H9 (cell line): ENCODE results near the gene RFX1. TPM values are rescaled to one million over a fixed set of nuclear protein-coding genes. Genes with fewer than 3 reads are reported as not detected.

ENCODE experiments used
- DNase-seq: peaks from one replicate; pipeline ENCODE4 v3.0.0-alpha.2; 2017
- H2AFZ ChIP-seq: one replicate; pipeline ENCODE4 v1.6.1; 2013; ENCODE audit warnings: mild to moderate bottlenecking, low read length, control low read depth, moderate library complexity
- H2AK5ac ChIP-seq: 2 replicates; pipeline ENCODE4 v1.6.1; 2013; ENCODE audit warnings: low read length, control low read depth, mixed read lengths; ENCODE audit not compliant: insufficient read length
- H2BK120ac ChIP-seq: one replicate; pipeline ENCODE4 v1.6.1; 2013; ENCODE audit warnings: low read depth, mild to moderate bottlenecking, low read length, control low read depth, inconsistent platforms; ENCODE audit not compliant: poor library complexity, severe bottlenecking
- H2BK12ac ChIP-seq: 2 replicates; pipeline ENCODE4 v1.6.1; 2013; ENCODE audit warnings: low read length, control low read depth, mixed read lengths, low read depth; ENCODE audit not compliant: insufficient read length
- H2BK15ac ChIP-seq: 2 replicates; pipeline ENCODE4 v1.6.1; 2013; ENCODE audit warnings: low read depth, low read length, control low read depth
- H2BK20ac ChIP-seq: one replicate; pipeline ENCODE4 v1.6.1; 2013; ENCODE audit warnings: low read depth, mild to moderate bottlenecking, low read length, control low read depth, inconsistent platforms; ENCODE audit not compliant: poor library complexity, severe bottlenecking
- H2BK5ac ChIP-seq: 2 replicates; pipeline ENCODE4 v1.6.1; 2013; ENCODE audit warnings: low read length, control low read depth, mixed read lengths; ENCODE audit not compliant: insufficient read length
- H3K14ac ChIP-seq: 2 replicates; pipeline ENCODE4 v1.6.1; 2013; ENCODE audit warnings: low read length, control low read depth; ENCODE audit not compliant: insufficient read depth
- H3K18ac ChIP-seq: 2 replicates; pipeline ENCODE4 v1.6.1; 2013; ENCODE audit warnings: low read depth, mild to moderate bottlenecking, mixed read lengths, low read length, control low read depth; ENCODE audit not compliant: insufficient read length
- H3K23ac ChIP-seq: 2 replicates; pipeline ENCODE4 v1.6.1; 2013; ENCODE audit warnings: low read length, control low read depth, mixed read lengths, low read depth; ENCODE audit not compliant: insufficient read length
- H3K23me2 ChIP-seq: 2 replicates; pipeline ENCODE4 v1.6.1; 2013; ENCODE audit warnings: low read depth, mild to moderate bottlenecking, mixed read lengths, low read length, control low read depth; ENCODE audit not compliant: insufficient read length, poor library complexity, severe bottlenecking
- H3K27ac ChIP-seq: 2 replicates; pipeline ENCODE4 v1.5.1; 2013; ENCODE audit warnings: low read length, control low read depth, mixed read lengths, low read depth; ENCODE audit not compliant: insufficient read length
- H3K27me3 ChIP-seq: 2 replicates; pipeline ENCODE4 v1.6.1; 2013; ENCODE audit warnings: low read length, control low read depth, inconsistent platforms; ENCODE audit not compliant: insufficient read depth
- H3K4ac ChIP-seq: 2 replicates; pipeline ENCODE4 v1.6.1; 2013; ENCODE audit warnings: low read depth, mild to moderate bottlenecking, control low read depth, inconsistent platforms, low read length, moderate library complexity
- H3K4me1 ChIP-seq: 2 replicates; pipeline ENCODE4 v1.6.1; 2013; ENCODE audit warnings: low read length, control low read depth, inconsistent platforms; ENCODE audit not compliant: insufficient read depth
- H3K4me2 ChIP-seq: 2 replicates; pipeline ENCODE4 v1.6.1; 2013; ENCODE audit warnings: low read length, control low read depth, mixed read lengths; ENCODE audit not compliant: insufficient read length, insufficient read depth
- H3K56ac ChIP-seq: 2 replicates; pipeline ENCODE4 v1.6.1; 2013; ENCODE audit warnings: low read depth, mild to moderate bottlenecking, mixed read lengths, low read length, control low read depth; ENCODE audit not compliant: insufficient read length
- H3K79me1 ChIP-seq: 2 replicates; pipeline ENCODE4 v1.6.1; 2013; ENCODE audit warnings: low read depth, mild to moderate bottlenecking, moderate library complexity, low read length, control low read depth, inconsistent platforms; ENCODE audit not compliant: insufficient read depth, poor library complexity, severe bottlenecking
- H3K79me2 ChIP-seq: 2 replicates; pipeline ENCODE4 v1.6.1; 2013; ENCODE audit warnings: low read length, control low read depth, inconsistent platforms; ENCODE audit not compliant: insufficient read depth
- H3K9ac ChIP-seq: 2 replicates; pipeline ENCODE4 v1.6.1; 2013; ENCODE audit warnings: low read length, control low read depth, mixed read lengths; ENCODE audit not compliant: insufficient read length; ENCODE audit errors: extremely low read depth
- H3K9me3 ChIP-seq: one replicate; pipeline ENCODE4 v1.6.1; 2013; ENCODE audit warnings: low read depth, low read length, inconsistent platforms; ENCODE audit not compliant: control insufficient read depth
- H3T11ph ChIP-seq: one replicate; pipeline ENCODE4 v1.6.1; 2013; ENCODE audit warnings: mild to moderate bottlenecking, low read length, control low read depth, inconsistent platforms
- H4K20me1 ChIP-seq: one replicate; pipeline ENCODE4 v1.6.1; 2013; ENCODE audit not compliant: control insufficient read depth, insufficient read length, insufficient read depth
- H4K5ac ChIP-seq: 2 replicates; pipeline ENCODE4 v1.6.1; 2013; ENCODE audit warnings: low read depth, mild to moderate bottlenecking, mixed read lengths, low read length, control low read depth; ENCODE audit not compliant: insufficient read length
- H4K8ac ChIP-seq: replicated peaks from 2 replicates; pipeline ENCODE4 v1.6.1; 2013; ENCODE audit warnings: low read length, control low read depth, mixed read lengths, low read depth; ENCODE audit not compliant: insufficient read length
- H4K91ac ChIP-seq: 2 replicates; pipeline ENCODE4 v1.6.1; 2013; ENCODE audit warnings: low read depth, mild to moderate bottlenecking, moderate library complexity, mixed read lengths, low read length, control low read depth; ENCODE audit not compliant: insufficient read length
- H3K27ac Mint-ChIP-seq, 3 experiments: 2 replicates in 2 of 3; 3 replicates in 1 of 3; pipeline ENCODE4 v1.8.0; 2020 to 2021; ENCODE audit warnings: mixed read lengths in 3 of 3, mild to moderate bottlenecking in 1 of 3, moderate library complexity in 1 of 3
- H3K27me3 Mint-ChIP-seq: 2 replicates; pipeline ENCODE4 v1.8.0; 2021; ENCODE audit warnings: low read depth, mild to moderate bottlenecking, moderate library complexity, mixed read lengths
- H3K36me3 Mint-ChIP-seq, 3 experiments: 2 replicates in 2 of 3; 3 replicates in 1 of 3; pipeline ENCODE4 v1.8.0; 2020 to 2021; ENCODE audit warnings: low read depth in 3 of 3, mixed read lengths in 3 of 3; ENCODE audit not compliant: insufficient read depth in 1 of 3
- H3K4me1 Mint-ChIP-seq, 2 experiments: 2 replicates each; pipeline ENCODE4 v1.8.0; 2020; ENCODE audit warnings: mixed read lengths in 2 of 2
- H3K4me3 Mint-ChIP-seq, 2 experiments: 2 replicates in 1 of 2; 3 replicates in 1 of 2; pipeline ENCODE4 v1.8.0; 2020 to 2021; ENCODE audit warnings: mild to moderate bottlenecking in 2 of 2, mixed read lengths in 2 of 2, moderate library complexity in 1 of 2
- H3K9me3 Mint-ChIP-seq, 2 experiments: 2 replicates in 1 of 2; 3 replicates in 1 of 2; pipeline ENCODE4 v1.8.0; 2020; ENCODE audit warnings: mild to moderate bottlenecking in 2 of 2, mixed read lengths in 2 of 2, moderate library complexity in 1 of 2
- WGBS: extraction: QIAGEN DNeasy Blood & Tissue Kit; methylation state at CpG from one replicate; pipeline ENCODE4 v1.1.7; 2013; ENCODE audit warnings: missing lambda C conversion rate, low lambda C conversion rate, mixed read lengths; ENCODE audit not compliant: insufficient read length; ENCODE audit errors: extremely low coverage; 5-methylcytosine and 5-hydroxymethylcytosine counted together
- total RNA-seq: library from RNA; stranded (reverse); gene quantifications from 2 replicates; pipeline ENCODE4 v1.2.1, GENCODE V29; 2021
- TF ChIP-seq, protein P1 (sequence below): fragments of 200-600 bp; sonication (generic); conservative IDR thresholded peaks from 3 replicates; pipeline ENCODE4 v1.8.0; 2021; ENCODE audit warnings: antibody characterized with exemption, mild to moderate bottlenecking

The RFX1 gene
- total RNA-seq, 1 experiment from 2014 or later, result 21.4 TPM

DNA sequence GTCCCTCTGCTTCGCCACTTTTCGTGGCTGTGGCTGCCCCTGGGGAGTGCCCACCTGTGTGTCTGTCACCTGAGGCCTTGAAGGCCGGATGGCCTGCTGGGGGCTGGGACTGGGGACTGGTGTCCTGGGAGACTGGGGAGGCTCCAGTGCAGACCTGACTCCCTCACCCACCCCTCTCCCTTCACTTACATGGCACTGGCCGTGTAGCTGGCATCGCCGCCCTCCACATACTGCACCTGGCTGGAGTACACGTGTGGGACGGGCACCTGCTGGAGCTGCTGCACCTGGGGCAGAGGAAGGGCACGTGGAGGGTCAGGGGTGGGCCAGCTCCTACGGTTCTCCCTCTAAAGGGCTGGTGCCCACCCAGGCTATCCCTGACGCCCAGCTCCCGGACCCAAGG, 28.3 kb downstream of the RFX1 start:
- Histone ChIP-seq H2BK20ac (no peak overlapping the region), H2AFZ (no peak overlapping the region), H4K20me1 (no peaks in the 10 kb centered on the region), H3K9me3 (no peaks in the 10 kb centered on the region), H3K56ac (no peak overlapping the region), H3K79me2 (no peaks in the 10 kb centered on the region), H3K9ac (no peak overlapping the region), H2BK120ac (no peak overlapping the region), H3K27me3 (no peaks in the 10 kb centered on the region), H4K5ac (no peak overlapping the region), H3K4ac (no peak overlapping the region), H3T11ph (no peak overlapping the region), H3K4me1 (no peaks in the 10 kb centered on the region), H2BK15ac (no peak overlapping the region), H3K14ac (peak overlapping the region; percentile 73; the same call in 1 of the 2 replicates), H3K79me1 (no peaks in the 10 kb centered on the region), H3K23me2 (no peaks in the 10 kb centered on the region), H3K18ac (no peak overlapping the region), H2AK5ac (no peak overlapping the region), H4K8ac (no peak overlapping the region), H3K27ac (no peak overlapping the region), H3K4me2 (peak overlapping the region; percentile 15), H2BK12ac (no peak overlapping the region), H4K91ac (no peak overlapping the region), H3K23ac (no peak overlapping the region), H2BK5ac (no peak overlapping the region)
- Mint-ChIP-seq H3K4me1 (peaks cover 13 to 20% of the 10 kb centered on the region in 2 experiments), H3K4me3 (peak overlapping the region; percentile 36 to 72; a peak in 4 of 5 replicates), H3K27me3 (no peaks in the 10 kb centered on the region), H3K27ac (peak overlapping the region in 1 of 3 experiments; percentile 32; a peak in 2 of 7 replicates), H3K36me3 (peaks cover 4 to 26% (median 6%) of the 10 kb centered on the region in 3 experiments; a peak in 5 of 7 replicates), H3K9me3 (no peaks in the 10 kb centered on the region)
- WGBS, result no CpG with 5 or more reads among the region's 12 CpGs
- TF ChIP-seq, protein P1, sequence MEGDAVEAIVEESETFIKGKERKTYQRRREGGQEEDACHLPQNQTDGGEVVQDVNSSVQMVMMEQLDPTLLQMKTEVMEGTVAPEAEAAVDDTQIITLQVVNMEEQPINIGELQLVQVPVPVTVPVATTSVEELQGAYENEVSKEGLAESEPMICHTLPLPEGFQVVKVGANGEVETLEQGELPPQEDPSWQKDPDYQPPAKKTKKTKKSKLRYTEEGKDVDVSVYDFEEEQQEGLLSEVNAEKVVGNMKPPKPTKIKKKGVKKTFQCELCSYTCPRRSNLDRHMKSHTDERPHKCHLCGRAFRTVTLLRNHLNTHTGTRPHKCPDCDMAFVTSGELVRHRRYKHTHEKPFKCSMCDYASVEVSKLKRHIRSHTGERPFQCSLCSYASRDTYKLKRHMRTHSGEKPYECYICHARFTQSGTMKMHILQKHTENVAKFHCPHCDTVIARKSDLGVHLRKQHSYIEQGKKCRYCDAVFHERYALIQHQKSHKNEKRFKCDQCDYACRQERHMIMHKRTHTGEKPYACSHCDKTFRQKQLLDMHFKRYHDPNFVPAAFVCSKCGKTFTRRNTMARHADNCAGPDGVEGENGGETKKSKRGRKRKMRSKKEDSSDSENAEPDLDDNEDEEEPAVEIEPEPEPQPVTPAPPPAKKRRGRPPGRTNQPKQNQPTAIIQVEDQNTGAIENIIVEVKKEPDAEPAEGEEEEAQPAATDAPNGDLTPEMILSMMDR, result no peak
- no peak for DNase-seq
